Endothelial cell of umbilical vein (primary cell): Measurements from ENCODE around the gene LRIF1. TPM values are rescaled to one million over a fixed set of nuclear protein-coding genes. Genes with fewer than 3 reads are reported as not detected.

ENCODE experiments used
- BruUV-seq: library from RNA; stranded (reverse); fragments of 400-500 nt; replicated peaks from 2 replicates; lab custom pipeline; 2021; lab: Mats Ljungman, UMichigan
- CTCF ChIA-PET: fragments of 300-600, 350-600 bp; sonication (Branson Sonifier 250); formaldehyde crosslinking; loops from one replicate; lab custom pipeline; 2021; ENCODE audit warnings: antibody characterized with exemption, inconsistent platforms; lab: Charles Lee
- POLR2A ChIA-PET: fragments of 300-600, 350-600 bp; sonication (Branson Sonifier 250); formaldehyde crosslinking; loops from one replicate; lab custom pipeline; 2021; ENCODE audit warnings: antibody characterized with exemption, inconsistent platforms; lab: Charles Lee
- DNase-seq: peaks from one replicate; pipeline ENCODE4 v3.0.0-alpha.2; 2011; ENCODE audit warnings: low read depth, low spot score
- FAIRE-seq: peaks from 2 replicates; lab custom pipeline; 2011; peaks lifted over from hg19 to GRCh38; lab: Jason Lieb, UNC
- H2AFZ ChIP-seq: 2 replicates; pipeline ENCODE4 v1.6.0; 2012; ENCODE audit warnings: low read depth, low read length, control low read depth, inconsistent platforms
- H3K27ac ChIP-seq: 2 replicates; pipeline ENCODE4 v1.5.1; 2011; ENCODE audit warnings: low read depth, mild to moderate bottlenecking, control low read depth, low read length, moderate library complexity; ENCODE audit not compliant: insufficient read depth
- H3K27me3 ChIP-seq, 2 experiments: 2 replicates each; pipeline versions ENCODE4 v1.6.0 to v1.6.1; 2011; ENCODE audit warnings: low read length in 2 of 2, mixed read lengths in 1 of 2; ENCODE audit not compliant: control insufficient read depth in 2 of 2, insufficient read depth in 2 of 2
- H3K36me3 ChIP-seq, 2 experiments: 2 replicates in 1 of 2; 3 replicates in 1 of 2; pipeline ENCODE4 v1.5.1; 2011; ENCODE audit warnings: low read length in 2 of 2, mild to moderate bottlenecking in 1 of 2, moderate library complexity in 1 of 2; ENCODE audit not compliant: control insufficient read depth in 2 of 2, insufficient read depth in 2 of 2; ENCODE audit errors: extremely low read depth in 1 of 2
- H3K4me1 ChIP-seq: 3 replicates; pipeline ENCODE4 v1.5.1; 2011; ENCODE audit warnings: mild to moderate bottlenecking, low read length; ENCODE audit not compliant: control insufficient read depth, insufficient read depth; ENCODE audit errors: extremely low read depth
- H3K4me2 ChIP-seq: 2 replicates; pipeline ENCODE4 v1.6.1; 2011; ENCODE audit warnings: low read length, control low read depth, mixed read lengths; ENCODE audit not compliant: insufficient read depth
- H3K4me3 ChIP-seq, 3 experiments: fragments of 200-600 bp in 1 of 3; sonication (generic), shearing (Covaris generic) in 1 of 3; replicated peaks in 1 of 3; 2 replicates each; pipeline ENCODE4 v1.5.1; 2011 to 2016; ENCODE audit warnings: control low read depth in 3 of 3, low read length in 3 of 3, mild to moderate bottlenecking in 2 of 3, inconsistent platforms in 1 of 3, low read depth in 1 of 3, moderate library complexity in 1 of 3; ENCODE audit not compliant: insufficient read depth in 1 of 3
- H3K79me2 ChIP-seq: 2 replicates; pipeline ENCODE4 v1.6.0; 2012; ENCODE audit warnings: low read length, inconsistent platforms; ENCODE audit not compliant: control insufficient read depth, insufficient read depth
- H3K9ac ChIP-seq: replicated peaks from 2 replicates; pipeline ENCODE3; 2011; ENCODE audit warnings: low read length, control low read depth; ENCODE audit not compliant: insufficient read depth; ENCODE audit errors: extremely low read depth
- H3K9me1 ChIP-seq: replicated peaks from 3 replicates; pipeline ENCODE4 v1.6.0; 2011; ENCODE audit warnings: mild to moderate bottlenecking, low read length; ENCODE audit not compliant: control insufficient read depth, insufficient read depth; ENCODE audit errors: extremely low read depth
- H3K9me3 ChIP-seq: replicated peaks from 2 replicates; pipeline ENCODE4 v1.5.1; 2012; ENCODE audit warnings: low read length, inconsistent platforms; ENCODE audit not compliant: control insufficient read depth, insufficient read depth
- H4K20me1 ChIP-seq: replicated peaks from 2 replicates; pipeline ENCODE3; 2011; ENCODE audit warnings: mild to moderate bottlenecking, low read length; ENCODE audit not compliant: control insufficient read depth, insufficient read depth; ENCODE audit errors: extremely low read depth
- EZH2 ChIP-seq: IDR thresholded peaks from 2 replicates; pipeline ENCODE4 v1.6.1; 2012; ENCODE audit warnings: borderline replicate concordance, low read depth, mild to moderate bottlenecking, moderate library complexity, low read length, inconsistent platforms; ENCODE audit not compliant: severe bottlenecking
- FOS ChIP-seq: IDR thresholded peaks from 2 replicates; pipeline ENCODE4 v1.6.1; 2011; ENCODE audit warnings: mild to moderate bottlenecking, low read length, moderate library complexity, borderline replicate concordance; ENCODE audit not compliant: insufficient read depth
- GATA2 ChIP-seq: IDR thresholded peaks from 2 replicates; pipeline ENCODE4 v1.7.0; 2011; ENCODE audit warnings: low read depth, mild to moderate bottlenecking, moderate library complexity, mixed read lengths, low read length; ENCODE audit not compliant: insufficient read length, insufficient read depth
- JUN ChIP-seq: IDR thresholded peaks from 2 replicates; pipeline ENCODE4 v1.6.1; 2011; ENCODE audit warnings: borderline replicate concordance, low read depth; ENCODE audit not compliant: insufficient read length, insufficient read depth
- MYC ChIP-seq: IDR thresholded peaks from one replicate; pipeline ENCODE4 v1.6.1; 2011; ENCODE audit warnings: mild to moderate bottlenecking, low read depth, low read length
- POLR2A ChIP-seq: IDR thresholded peaks from 2 replicates; pipeline ENCODE4 v1.6.1; 2012; ENCODE audit warnings: low read depth, mild to moderate bottlenecking, control low read depth, low read length
- POLR2AphosphoS5 ChIP-seq: IDR thresholded peaks from 2 replicates; pipeline ENCODE4 v1.6.1; 2012; ENCODE audit warnings: low read depth, mild to moderate bottlenecking, control low read depth, low read length, moderate library complexity; ENCODE audit not compliant: insufficient read depth
- dilution Hi-C: fragments of 300-500 bp; cut with MboI; formaldehyde crosslinking; loops from one replicate; pipeline ENCODE4 v1.15.0; 2019; ENCODE audit warnings: low sequenced_read_pairs; ENCODE audit not compliant: extremely low pct_ligation_motif_present
- intact Hi-C: fragments of 100-400 bp; cut with micrococcal nuclease; formaldehyde crosslinking; loops from one replicate; pipeline ENCODE4 v1.10.0; 2022
- polyA plus RNA-seq, 4 experiments: library from polyadenylated mRNA; depleted of rRNA in 3 of 4; stranded (reverse) in 3 of 4; unstranded in 1 of 4; fragments of >200 nt; gene quantifications; 2 replicates each; pipeline versions ENCODE4 v1.2.1 to v1.2.3, GENCODE V29; 2011 to 2012; ENCODE audit warnings: missing spikeins in 1 of 4
- total RNA-seq: library from RNA; stranded (reverse); gene quantifications from 2 replicates; pipeline ENCODE4 v1.2.3, GENCODE V29; 2021
- TF ChIP-seq, protein P1 (sequence below), 2 donors: IDR thresholded peaks; 1 replicate in 1 of 2; 2 replicates in 1 of 2; pipeline ENCODE4 v1.5.1; 2011; ENCODE audit warnings: low read length in 2 of 2, mild to moderate bottlenecking in 2 of 2, moderate library complexity in 2 of 2, control low read depth in 1 of 2, inconsistent platforms in 1 of 2, low read depth in 1 of 2; ENCODE audit not compliant: insufficient read depth in 1 of 2; ENCODE audit errors: extremely low read depth in 1 of 2
- TF ChIP-seq, protein P2 (sequence below): IDR thresholded peaks from 2 replicates; pipeline ENCODE4 v1.6.1; 2011; ENCODE audit not compliant: insufficient read depth, insufficient read length

LRIF1 gene
- total and polyA plus RNA-seq, 2 donors (not counting 3 experiments of a cell fraction or from before 2014, with no cell fraction given) = 3.5 to 13.0 TPM

DNA sequence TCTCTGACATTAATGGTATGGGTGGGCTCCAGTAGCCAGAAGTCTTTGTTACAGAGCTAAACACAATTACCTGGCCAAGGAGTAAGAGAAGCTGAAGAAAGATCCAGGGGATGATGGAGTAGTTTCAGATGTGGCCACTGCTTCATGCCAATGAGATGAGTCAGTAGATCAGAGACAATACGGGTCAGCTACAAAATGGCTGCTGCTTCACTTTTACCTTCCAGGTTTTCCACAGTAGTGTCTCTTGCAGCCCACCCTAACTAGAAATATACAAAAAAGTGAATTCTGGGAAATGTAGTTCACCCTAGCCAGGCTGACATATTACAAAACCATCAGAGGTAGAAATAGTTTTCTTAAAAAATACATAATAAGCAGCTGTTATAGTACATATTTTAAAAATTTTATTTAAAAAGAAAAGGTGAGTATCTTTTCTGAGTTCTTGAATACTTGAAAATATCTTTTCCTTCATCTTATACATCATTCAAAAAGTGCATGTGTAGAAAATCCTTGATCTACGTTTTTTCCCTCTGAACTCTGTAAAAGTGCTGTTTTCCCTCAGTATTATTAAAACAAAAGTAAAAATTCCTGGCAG lies 36.1 kb downstream of the LRIF1 start:
- H3K9ac ChIP-seq = no peak overlapping the region
- no TSS peak for BruUV-seq
- no peaks in the 10 kb centered on the region for H3K36me3 ChIP-seq
- no peak overlapping the region for H3K27ac ChIP-seq
- H3K4me1 ChIP-seq = no peaks in the 10 kb centered on the region
- no peak overlapping the region for H3K4me3 ChIP-seq
- H4K20me1 ChIP-seq = no peaks in the 10 kb centered on the region
- no peak for TF ChIP-seq MYC
- no peak for TF ChIP-seq POLR2A
- TF ChIP-seq POLR2AphosphoS5 = no peak
- TF ChIP-seq GATA2 = no peak
- no peak for TF ChIP-seq EZH2
- TF ChIP-seq, protein P1, sequence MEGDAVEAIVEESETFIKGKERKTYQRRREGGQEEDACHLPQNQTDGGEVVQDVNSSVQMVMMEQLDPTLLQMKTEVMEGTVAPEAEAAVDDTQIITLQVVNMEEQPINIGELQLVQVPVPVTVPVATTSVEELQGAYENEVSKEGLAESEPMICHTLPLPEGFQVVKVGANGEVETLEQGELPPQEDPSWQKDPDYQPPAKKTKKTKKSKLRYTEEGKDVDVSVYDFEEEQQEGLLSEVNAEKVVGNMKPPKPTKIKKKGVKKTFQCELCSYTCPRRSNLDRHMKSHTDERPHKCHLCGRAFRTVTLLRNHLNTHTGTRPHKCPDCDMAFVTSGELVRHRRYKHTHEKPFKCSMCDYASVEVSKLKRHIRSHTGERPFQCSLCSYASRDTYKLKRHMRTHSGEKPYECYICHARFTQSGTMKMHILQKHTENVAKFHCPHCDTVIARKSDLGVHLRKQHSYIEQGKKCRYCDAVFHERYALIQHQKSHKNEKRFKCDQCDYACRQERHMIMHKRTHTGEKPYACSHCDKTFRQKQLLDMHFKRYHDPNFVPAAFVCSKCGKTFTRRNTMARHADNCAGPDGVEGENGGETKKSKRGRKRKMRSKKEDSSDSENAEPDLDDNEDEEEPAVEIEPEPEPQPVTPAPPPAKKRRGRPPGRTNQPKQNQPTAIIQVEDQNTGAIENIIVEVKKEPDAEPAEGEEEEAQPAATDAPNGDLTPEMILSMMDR (IDR thresholded peaks at IDR 0.05; ENCODE audit: extremely low read depth in 1 of 2, insufficient read depth in 1 of 2, low read depth in 1 of 2, low read length in 2 of 2) = no peak
- TF ChIP-seq FOS = no peak
- TF ChIP-seq, protein P2, sequence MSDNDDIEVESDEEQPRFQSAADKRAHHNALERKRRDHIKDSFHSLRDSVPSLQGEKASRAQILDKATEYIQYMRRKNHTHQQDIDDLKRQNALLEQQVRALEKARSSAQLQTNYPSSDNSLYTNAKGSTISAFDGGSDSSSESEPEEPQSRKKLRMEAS = no peak
- TF ChIP-seq JUN = no peak
- POLR2A ChIA-PET = no interaction called here
- H3K9me3 ChIP-seq = no peaks in the 10 kb centered on the region
- no peaks in the 10 kb centered on the region for H3K79me2 ChIP-seq
- H2AFZ ChIP-seq = no peak overlapping the region
- FAIRE-seq (no peak), DNase-seq (no peak)
- H3K27me3 ChIP-seq = no peaks in the 10 kb centered on the region
- no peaks in the 10 kb centered on the region for H3K9me1 ChIP-seq
- dilution Hi-C loops = no loop called here
- H3K4me2 ChIP-seq = no peak overlapping the region
- intact Hi-C loops = no loop called here
- CTCF ChIA-PET = no interaction called here
